Activated T-cell treated with anti-CD3 and anti-CD28 coated beads, Interleukin-2, amount 50 U/mL, for 1 hour (primary cell): ENCODE measurements around the gene ABCA1.

Experiments
- DNase-seq: peaks from one replicate; pipeline ENCODE4 v3.0.0-alpha.2; 2020

Gene ABCA1

GRCh38 chr9:104746285-104746684 lies 181.7 kb downstream of the ABCA1 start:
- DNase-seq = no peak

DNA sequence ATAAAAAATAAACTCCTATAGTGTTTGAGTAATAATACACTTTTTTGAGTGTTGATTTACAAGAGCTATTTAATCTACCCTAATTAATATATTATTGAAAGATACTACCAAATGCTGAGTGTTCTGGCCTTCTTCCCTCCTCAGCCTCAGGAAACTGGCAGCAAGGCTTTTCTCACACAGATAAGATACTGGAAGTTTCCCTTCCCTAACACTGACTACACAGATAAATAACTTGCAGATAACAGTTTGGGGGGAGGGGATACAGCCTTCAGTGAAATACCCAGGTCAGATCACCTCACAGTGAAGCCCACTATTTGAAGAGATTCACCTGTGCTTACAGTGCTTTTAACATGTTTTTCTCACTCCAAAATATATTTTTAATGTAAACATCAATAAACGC lies 182.1 kb downstream of the ABCA1 start:
- no peak for DNase-seq

- DNase-seq = no peak
Observed at GRCh38 chr9:104743376-104743985, 184.5 kb downstream of the ABCA1 start.

DNA sequence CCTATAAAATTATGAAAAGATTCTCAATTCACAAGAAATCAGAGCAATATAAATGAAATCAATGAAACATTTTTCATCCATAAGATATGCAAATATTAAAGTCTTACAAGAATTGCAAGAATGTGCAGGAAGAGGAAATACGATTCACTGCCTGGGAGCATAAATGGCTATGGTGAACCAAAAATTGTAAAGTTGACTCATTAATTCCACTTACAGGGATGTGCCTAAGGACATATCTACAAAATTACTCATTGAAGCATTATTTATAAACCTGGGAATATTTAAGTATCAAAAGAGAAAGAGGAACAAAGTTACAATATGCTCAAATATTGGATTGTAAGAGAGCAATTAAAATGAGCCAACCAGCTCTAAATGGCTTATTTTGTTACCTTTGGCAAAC lies 187.3 kb downstream of the ABCA1 start:
- DNase-seq = no peak

GRCh38 chr9:104738452-104738851 lies 189.5 kb downstream of the ABCA1 start:
- DNase-seq = no peak
